ENCODE results near the gene RNF10. TPM values are rescaled to one million over a fixed set of nuclear protein-coding genes. Genes with fewer than 3 reads are reported as not detected.

RNF10 gene
- total and polyA plus RNA-seq, 10 of the 15 experiments (the other 5 are each of a cell fraction or from before 2014, with no cell fraction given): 48.2 to 127 (median 64.5) TPM

GRCh38 chr12:120522568-120522967 is 11.6 kb upstream of the RNF10 start:
- in situ Hi-C loops (cut with MboI): no loop called here
- no TSS peak for BruUV-seq (replicated peaks)
- ChIA-PET RAD21 (ENCODE audit: unreplicated experiment) (no interaction called here), POLR2A (no interaction called here), SMC1A (ENCODE audit: uncharacterized antibody, unreplicated experiment) (no interaction called here), CTCF (no interaction called here)
- Histone ChIP-seq H4K20me1 (ENCODE audit: control insufficient read depth, insufficient read depth) (no peaks in the 10 kb centered on the region), H3K4me1 (ENCODE audit: control insufficient read depth, insufficient read depth, low read length) (no peaks in the 10 kb centered on the region), H3K79me2 (ENCODE audit: control insufficient read depth, insufficient read depth, low read length) (no peaks in the 10 kb centered on the region), H3K27ac (ENCODE audit: control insufficient read depth, insufficient read depth) (no peak overlapping the region), H3K9ac (ENCODE audit: control insufficient read depth, insufficient read depth, low read length) (no peak overlapping the region), H3K4me3 (no peak overlapping the region), H2AFZ (ENCODE audit: control insufficient read depth, low read depth, low read length) (no peak overlapping the region), H3K4me2 (ENCODE audit: control insufficient read depth, insufficient read depth) (no peak overlapping the region), H3K9me3 (replicated peaks; ENCODE audit: control insufficient read depth, insufficient read depth, low read length) (no peaks in the 10 kb centered on the region), H3K36me3 (ENCODE audit: control insufficient read depth in 2 of 2, insufficient read depth in 2 of 2, low read length in 1 of 2) (no peaks in the 10 kb centered on the region), H3K27me3 (replicated peaks in 1 of 2; ENCODE audit: control insufficient read depth in 2 of 2, insufficient read depth in 2 of 2, low read length in 1 of 2) (no peaks in the 10 kb centered on the region)
- TF ChIP-seq RUNX3 (IDR thresholded peaks at IDR 0.05; ENCODE audit: low read length): no peak
- no peak for TF ChIP-seq PAX5 (IDR thresholded peaks at IDR 0.05; ENCODE audit: borderline replicate concordance, low read depth, low read length)
- TF ChIP-seq SMARCA5 (IDR thresholded peaks at IDR 0.05): no peak
- TF ChIP-seq RB1 (IDR thresholded peaks at IDR 0.05; ENCODE audit: borderline replicate concordance): no peak
- intact Hi-C loops (cut with micrococcal nuclease; ENCODE audit: unreplicated experiment): no loop called here
- FAIRE-seq (no peak), DNase-seq (ENCODE audit: low read depth, low spot score) (no peak), ATAC-seq (no peak)
- 93% methylated on average over 9 of the region's 9 CpGs for WGBS (ENCODE audit: insufficient coverage, insufficient replicate concordance, low lambda C conversion rate, missing lambda C conversion rate)

GRCh38 chr12:120528861-120529525 is 5.2 kb upstream of the RNF10 start, which contains the start of gene COQ5:
TSS of gene COQ5 (minus strand) at chr12:120529158. CDS start at chr12:120529141, 17 bp downstream.
- Histone ChIP-seq H3K9ac (ENCODE audit: control insufficient read depth, insufficient read depth, low read length) (peak within 1 kb of the TSS; percentile 97), H2AFZ (ENCODE audit: control insufficient read depth, low read depth, low read length) (peak within 1 kb of the TSS; percentile 89), H3K27ac (ENCODE audit: control insufficient read depth, insufficient read depth) (peak within 1 kb of the TSS; percentile 95), H3K36me3 (ENCODE audit: control insufficient read depth in 2 of 2, insufficient read depth in 2 of 2, low read length in 1 of 2) (no peaks in the 10 kb centered on the region), H4K20me1 (ENCODE audit: control insufficient read depth, insufficient read depth) (no peaks in the 10 kb centered on the region), H3K27me3 (replicated peaks in 1 of 2; ENCODE audit: control insufficient read depth in 2 of 2, insufficient read depth in 2 of 2, low read length in 1 of 2) (no peaks in the 10 kb centered on the region), H3K9me3 (replicated peaks; ENCODE audit: control insufficient read depth, insufficient read depth, low read length) (no peaks in the 10 kb centered on the region), H3K4me1 (ENCODE audit: control insufficient read depth, insufficient read depth, low read length) (peaks cover 4% of the 10 kb centered on the region), H3K4me2 (ENCODE audit: control insufficient read depth, insufficient read depth) (peak within 1 kb of the TSS; percentile 87), H3K4me3 (peak within 1 kb of the TSS; percentile 75), H3K79me2 (ENCODE audit: control insufficient read depth, insufficient read depth, low read length) (peaks cover 9% of the 10 kb centered on the region)
- in situ Hi-C loops (cut with MboI): no loop called here
- ChIA-PET SMC1A (ENCODE audit: uncharacterized antibody, unreplicated experiment) (interaction anchor here (1.0 to 1.6 kb wide), 2 partner anchors 9 to 33 kb away, joined by 4 to 6 read pairs; partner anchors contain the start of gene DYNLL1), CTCF (interaction anchor here (0.6 to 1.9 kb wide), 7 partner anchors 9 to 543 kb away, joined by 3 to 7 read pairs (median 5); partner anchors contain the start of genes DYNLL1 and SIRT4), POLR2A (interaction anchor here (0.5 to 1.3 kb wide), 11 partner anchors 9 to 425 kb away, joined by 3 to 11 read pairs (median 3); partner anchors contain the start of gene DYNLL1), RAD21 (ENCODE audit: unreplicated experiment) (interaction anchor here (0.6 to 0.9 kb wide), 4 partner anchors 32 to 326 kb away, joined by 3 to 4 read pairs (median 4); partner anchors contain the start of genes DYNLL1 and POP5)
- BruUV-seq (replicated peaks): no TSS peak
- intact Hi-C loops (cut with micrococcal nuclease; ENCODE audit: unreplicated experiment): no loop called here
- ATAC-seq (peak; percentile 96), FAIRE-seq (peak; percentile 71), DNase-seq (ENCODE audit: low read depth, low spot score) (no peak)
- WGBS (ENCODE audit: insufficient coverage, insufficient replicate concordance, low lambda C conversion rate, missing lambda C conversion rate): under 1% methylated on average over 38 of the region's 38 CpGs
- no peak for TF ChIP-seq WRNIP1 (IDR thresholded peaks at IDR 0.05; ENCODE audit: borderline replicate concordance, low read depth, low read length)
- TF ChIP-seq RBBP5 (conservative IDR thresholded peaks at IDR 0.05): 0 out of 2 replicates have a peak, but pooled peaks have one; percentile 49
- TF ChIP-seq RCOR1 (conservative IDR thresholded peaks at IDR 0.05; ENCODE audit: low read depth, low read length): no peak
- TF ChIP-seq ZNF217 (IDR thresholded peaks at IDR 0.05): no peak
- no peak for TF ChIP-seq SIN3A (IDR thresholded peaks at IDR 0.05; ENCODE audit: low read depth, low read length)
- TF ChIP-seq MYB (IDR thresholded peaks at IDR 0.05; ENCODE audit: borderline replicate concordance, low read depth, low read length): no peak
- TF ChIP-seq BRCA1 (IDR thresholded peaks at IDR 0.05; ENCODE audit: low read depth, low read length): no peak
- TF ChIP-seq ZZZ3 (IDR thresholded peaks at IDR 0.05; ENCODE audit: control insufficient read depth, insufficient read length, low read depth): no peak
- peak; percentile 58; the same call in 1 of the 2 replicates for TF ChIP-seq HDGF (IDR thresholded peaks at IDR 0.05)
- peak; percentile 27 for TF ChIP-seq MEF2B (IDR thresholded peaks at IDR 0.05; ENCODE audit: partially characterized antibody, poor library complexity, severe bottlenecking)
- no peak for TF ChIP-seq RAD51 (IDR thresholded peaks at IDR 0.05)
- TF ChIP-seq NR2C1 (IDR thresholded peaks at IDR 0.05): peak; percentile 93

All from GM12878 (cell line).